CD4-positive, alpha-beta T cell treated with Interferon alpha-2 for 1 hour (primary cell): ENCODE results near the gene DKK1.

ENCODE experiments used
- DNase-seq, 2 donors: peaks; one replicate each; pipeline ENCODE4 v3.0.0-alpha.2; 2020 to 2022

DKK1 gene

DNA sequence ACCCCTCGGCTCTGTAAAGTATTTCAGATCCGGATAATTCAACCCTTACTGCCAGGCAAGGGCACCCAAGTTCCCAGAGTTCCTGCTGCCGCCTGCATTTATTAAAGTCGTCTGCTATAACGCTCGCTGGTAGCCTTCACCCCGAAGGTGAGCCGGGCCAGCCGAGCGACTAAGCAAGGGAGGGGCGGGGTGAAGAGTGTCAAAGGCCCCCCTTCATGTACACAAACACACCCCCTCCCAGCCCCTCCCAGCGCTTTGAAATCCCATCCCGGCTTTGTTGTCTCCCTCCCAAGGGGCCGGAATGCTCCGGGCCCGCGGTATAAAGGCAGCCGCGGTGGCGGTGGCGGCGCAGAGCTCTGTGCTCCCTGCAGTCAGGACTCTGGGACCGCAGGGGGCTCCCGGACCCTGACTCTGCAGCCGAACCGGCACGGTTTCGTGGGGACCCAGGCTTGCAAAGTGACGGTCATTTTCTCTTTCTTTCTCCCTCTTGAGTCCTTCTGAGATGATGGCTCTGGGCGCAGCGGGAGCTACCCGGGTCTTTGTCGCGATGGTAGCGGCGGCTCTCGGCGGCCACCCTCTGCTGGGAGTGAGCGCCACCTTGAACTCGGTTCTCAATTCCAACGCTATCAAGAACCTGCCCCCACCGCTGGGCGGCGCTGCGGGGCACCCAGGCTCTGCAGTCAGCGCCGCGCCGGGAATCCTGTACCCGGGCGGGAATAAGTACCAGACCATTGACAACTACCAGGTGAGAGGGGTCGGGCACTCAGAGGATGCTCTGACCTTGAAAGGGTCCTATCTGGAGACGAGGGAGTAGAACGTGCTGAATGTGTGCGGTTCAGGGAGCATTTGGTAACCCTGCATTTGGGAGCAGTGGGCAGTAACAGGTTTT, at the start of gene DKK1:
TSS of gene DKK1 (plus strand) at position 349 of the 889 bp plus-strand sequence. CDS start at position 503, 154 bp downstream.
- DNase-seq: no peak

DNA sequence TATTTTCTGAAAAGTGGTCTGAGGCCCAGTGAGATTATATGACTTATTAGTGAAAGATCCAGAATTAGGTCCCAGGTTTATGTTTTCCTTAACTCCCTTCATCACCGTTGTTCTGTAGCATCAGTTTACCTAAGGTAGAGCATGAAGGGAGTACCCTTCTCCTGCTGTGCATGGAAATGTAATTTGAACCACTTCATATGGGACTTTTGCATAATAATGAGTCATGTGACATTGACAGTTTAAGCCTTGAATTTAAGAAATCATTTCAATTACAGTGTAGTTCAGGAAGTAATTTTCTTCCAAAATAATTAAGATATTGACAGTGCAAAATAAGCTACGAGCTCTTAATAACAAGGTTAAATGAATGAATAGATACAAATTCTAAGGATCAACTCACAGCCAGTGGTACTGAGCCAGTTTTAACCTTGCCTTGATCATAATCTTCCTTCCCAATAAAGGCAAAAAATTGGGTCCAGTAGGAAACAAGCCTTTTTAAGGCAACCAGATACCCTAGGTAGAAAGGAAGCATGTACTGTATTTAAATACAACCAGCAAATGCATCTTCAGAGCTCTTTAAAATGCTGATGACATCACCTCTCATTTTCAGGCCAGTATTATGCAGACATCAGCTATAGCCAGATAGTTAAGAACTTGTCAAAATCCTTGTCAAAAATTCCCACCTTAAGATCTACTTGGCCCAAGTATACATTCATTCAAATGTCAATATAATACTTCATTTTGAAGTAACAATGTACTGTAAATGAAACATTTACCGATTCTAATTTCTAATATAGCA, 48.8 kb upstream of the DKK1 start:
- no peak for DNase-seq

GRCh38 chr10:52266858-52267257, 47.2 kb upstream of the DKK1 start:
- DNase-seq: no peak

GRCh38 chr10:52268790-52269189, 45.3 kb upstream of the DKK1 start:
- DNase-seq: no peak

GRCh38 chr10:52269233-52269632, 44.8 kb upstream of the DKK1 start:
- DNase-seq: no peak

- DNase-seq: no peak
Measured at GRCh38 chr10:52276163-52276562, 37.9 kb upstream of the DKK1 start.

GRCh38 chr10:52276986-52277385, 37.1 kb upstream of the DKK1 start:
- DNase-seq: no peak

DNA sequence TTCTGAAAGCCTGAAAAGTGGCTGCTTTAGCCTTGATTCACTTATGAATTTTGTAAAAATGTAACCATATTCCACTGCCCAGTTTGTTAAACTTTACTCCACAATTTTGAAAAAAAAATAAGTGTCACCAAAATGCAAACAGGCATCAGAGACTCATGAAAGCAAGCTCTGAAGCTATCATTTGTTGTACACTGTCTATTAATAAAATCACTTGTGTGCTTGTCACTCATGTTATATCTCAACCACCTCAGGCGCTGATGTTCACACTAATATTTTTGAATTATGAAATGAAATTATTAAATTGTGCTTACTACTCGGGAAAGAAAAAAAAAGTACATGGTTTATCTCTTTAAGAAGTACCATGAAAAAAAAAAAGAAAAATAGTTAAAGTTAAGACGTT, 34.5 kb upstream of the DKK1 start:
- no peak for DNase-seq

- no peak for DNase-seq
Measured at GRCh38 chr10:52280051-52280450, 34.0 kb upstream of the DKK1 start.

DNA sequence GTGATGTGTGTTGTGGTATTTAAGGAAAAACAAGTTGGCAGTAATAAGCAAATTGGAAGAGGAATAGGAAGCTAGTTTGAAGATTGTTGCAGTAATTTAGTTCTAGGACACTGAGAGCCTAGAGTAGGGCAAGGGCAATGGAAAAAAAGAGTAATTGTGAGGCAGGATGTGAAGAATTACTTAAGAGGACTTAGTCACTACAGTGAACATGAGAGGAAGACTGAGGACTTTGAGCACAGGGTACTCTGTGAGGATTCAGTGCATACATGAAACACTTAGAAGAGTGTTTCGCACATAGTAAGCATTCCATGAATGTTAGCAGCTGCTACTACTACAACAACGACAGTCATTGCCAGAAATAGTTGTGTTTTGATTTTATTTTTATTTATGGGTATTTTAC, 30.9 kb upstream of the DKK1 start:
- no peak for DNase-seq

GRCh38 chr10:52284416-52285013, 29.6 kb upstream of the DKK1 start:
- no peak for DNase-seq

DNA sequence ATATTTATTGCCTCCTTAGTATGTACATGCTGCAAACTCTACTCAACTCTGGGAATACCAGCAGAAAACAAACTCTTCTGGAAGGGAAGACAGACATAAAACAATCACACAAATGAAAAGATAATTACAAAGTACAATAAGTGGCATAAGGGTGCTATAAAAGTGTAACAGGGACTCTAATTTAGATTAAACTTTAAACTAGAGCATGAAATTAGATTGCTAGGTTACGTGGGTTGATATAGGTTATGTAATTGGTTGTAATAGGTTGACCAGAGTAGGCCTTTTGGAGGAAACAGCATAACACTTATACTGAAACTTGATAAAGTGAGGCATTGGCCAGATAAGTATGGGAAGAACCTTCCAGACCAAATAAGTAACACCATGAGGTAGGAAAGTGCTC, 26.2 kb upstream of the DKK1 start:
- no peak for DNase-seq

GRCh38 chr10:52297747-52298146, 16.3 kb upstream of the DKK1 start:
- DNase-seq: no peak

GRCh38 chr10:52300599-52301277, 13.3 kb upstream of the DKK1 start:
- no peak for DNase-seq

DNA sequence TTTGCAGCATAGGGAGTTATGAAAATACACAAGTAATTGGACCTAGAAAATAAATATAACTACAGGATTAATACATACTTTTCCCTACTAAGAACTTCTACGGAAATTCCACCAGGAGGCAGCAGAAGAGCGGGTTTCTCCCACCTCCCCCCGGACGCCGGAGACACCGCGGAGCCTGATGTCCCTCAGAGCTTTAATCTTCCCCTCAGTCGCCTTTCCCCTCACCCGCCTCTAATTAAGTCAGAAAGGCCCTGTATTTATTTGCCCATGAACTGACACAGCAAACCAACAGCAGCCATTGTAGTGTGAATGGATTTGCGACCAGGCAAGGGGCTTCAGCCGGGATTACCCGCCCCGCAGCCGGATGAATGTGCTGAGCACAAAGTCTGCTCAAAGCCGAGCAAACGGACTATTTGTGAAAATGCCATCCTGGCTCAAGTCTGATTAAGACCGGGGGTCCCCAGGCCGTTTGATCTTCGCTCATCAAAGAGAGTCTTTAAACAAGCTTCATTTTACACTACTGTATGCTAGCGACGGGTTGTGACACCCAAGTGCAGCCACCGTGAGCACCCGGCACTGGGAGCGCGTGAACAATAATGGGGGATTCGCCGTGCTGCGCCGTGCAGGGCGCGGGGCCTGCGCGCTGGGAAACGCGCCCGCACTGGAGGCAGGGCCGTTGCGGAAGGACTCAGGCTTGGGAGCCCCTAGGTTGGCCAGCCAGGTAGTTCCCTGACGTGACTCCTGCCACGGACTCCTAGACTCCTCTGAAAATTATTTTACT, 5.6 kb upstream of the DKK1 start:
- DNase-seq: peak in 1 of 2 donors; percentile 8

DNA sequence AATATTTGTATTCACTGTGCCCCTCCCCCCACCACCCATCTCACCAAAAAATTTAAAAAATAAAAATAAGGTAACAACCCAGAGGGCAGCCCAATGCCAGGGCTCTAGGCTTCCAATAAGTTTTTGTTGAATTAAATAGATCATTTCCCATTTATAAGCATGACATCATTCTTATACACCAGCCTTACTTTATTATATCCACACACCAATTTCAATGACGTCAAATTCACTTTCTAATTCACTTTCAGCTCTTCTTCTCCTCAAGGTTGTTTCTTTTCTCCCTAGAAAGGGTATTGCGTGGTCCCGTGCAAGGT, 1.2 kb upstream of the DKK1 start:
- DNase-seq: no peak

DNA sequence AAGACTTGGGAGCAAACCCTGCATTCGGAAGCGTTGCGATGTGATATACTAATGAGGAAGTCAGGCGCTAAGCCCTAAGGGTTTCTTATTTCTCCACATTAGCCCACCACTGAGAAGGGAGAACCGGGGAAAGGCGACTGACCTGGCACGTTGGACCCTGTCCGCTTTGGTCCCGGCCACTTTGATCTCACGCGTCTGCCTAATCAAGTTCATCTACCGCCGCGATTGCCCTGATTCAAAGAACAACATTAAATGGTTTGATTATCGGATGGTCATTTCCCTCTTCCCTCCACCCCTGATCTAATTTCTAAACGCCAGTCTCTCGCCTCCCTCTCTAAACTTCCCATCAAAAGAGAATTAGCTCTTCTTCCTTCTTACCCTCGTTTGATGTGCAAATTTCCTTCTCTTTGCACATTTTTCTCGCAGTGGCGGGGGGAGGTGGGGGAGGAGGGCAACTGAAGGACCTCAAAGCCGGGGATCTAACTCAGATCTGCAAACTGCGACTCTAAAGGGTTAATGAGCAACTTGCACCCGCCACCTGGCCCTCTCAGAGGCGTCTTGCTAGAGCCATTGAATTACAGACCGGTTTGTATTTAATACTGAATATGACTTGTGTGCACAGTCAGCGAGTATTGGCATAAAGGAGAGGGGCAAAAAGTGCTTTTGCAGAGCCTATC, 687 bp upstream of the DKK1 start:
- DNase-seq: no peak

- DNase-seq: no peak
Measured at GRCh38 chr10:52314822-52315552, 906 bp downstream of the DKK1 start.

DNA sequence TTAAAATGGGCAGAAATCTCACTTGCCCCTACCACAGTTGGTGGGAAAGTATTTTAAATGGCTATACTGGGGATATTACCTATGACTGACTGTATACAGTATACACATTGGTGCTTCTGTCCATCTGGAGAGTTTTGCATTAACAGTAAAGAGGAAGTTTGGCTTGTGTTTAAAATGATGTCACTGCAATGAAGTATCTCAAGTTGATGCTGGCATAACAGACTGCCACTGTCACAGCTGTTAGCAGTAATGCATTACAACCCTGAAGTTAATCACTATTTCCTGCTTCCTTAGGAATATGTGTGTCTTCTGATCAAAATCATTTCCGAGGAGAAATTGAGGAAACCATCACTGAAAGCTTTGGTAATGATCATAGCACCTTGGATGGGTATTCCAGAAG, 1.9 kb downstream of the DKK1 start:
- DNase-seq: no peak

- DNase-seq: no peak
Measured at GRCh38 chr10:52316500-52316899, 2.4 kb downstream of the DKK1 start.

- no peak for DNase-seq
Measured at GRCh38 chr10:52318136-52318701, 4.1 kb downstream of the DKK1 start.
